ENCODE results near the gene RCE1. TPM values are rescaled to one million over a fixed set of nuclear protein-coding genes. Genes with fewer than 3 reads are reported as not detected.

Gene RCE1
- polyA plus RNA-seq, 1 donor, result 18.0 TPM

- DNase-seq, result no peak
These were observed 26.3 kb downstream of the RCE1 start for GRCh38 chr11:66869567-66869870.

DNA sequence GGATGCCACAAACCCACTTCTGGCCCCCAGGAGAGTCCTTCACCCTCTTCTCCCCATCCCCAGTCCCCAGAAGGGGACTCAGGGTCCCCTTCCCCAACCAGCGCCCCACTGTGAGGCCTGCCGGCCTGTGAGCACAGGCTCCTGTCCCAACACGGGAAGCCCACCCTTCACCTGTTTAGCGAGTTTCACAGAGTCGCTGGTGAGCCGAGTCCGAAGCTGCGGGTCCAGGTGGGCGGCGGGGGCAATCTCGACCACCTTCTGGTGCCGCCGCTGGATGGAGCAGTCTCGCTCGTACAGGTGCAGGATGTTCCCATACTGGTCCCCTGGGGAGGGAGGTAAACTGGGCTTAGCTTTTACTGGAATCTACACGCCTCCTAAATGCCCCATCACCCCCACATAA lies 26.9 kb downstream of the RCE1 start:
- DNase-seq, result no peak

- DNase-seq, result no peak
These were observed 27.6 kb downstream of the RCE1 start for GRCh38 chr11:66870616-66871520.

DNA sequence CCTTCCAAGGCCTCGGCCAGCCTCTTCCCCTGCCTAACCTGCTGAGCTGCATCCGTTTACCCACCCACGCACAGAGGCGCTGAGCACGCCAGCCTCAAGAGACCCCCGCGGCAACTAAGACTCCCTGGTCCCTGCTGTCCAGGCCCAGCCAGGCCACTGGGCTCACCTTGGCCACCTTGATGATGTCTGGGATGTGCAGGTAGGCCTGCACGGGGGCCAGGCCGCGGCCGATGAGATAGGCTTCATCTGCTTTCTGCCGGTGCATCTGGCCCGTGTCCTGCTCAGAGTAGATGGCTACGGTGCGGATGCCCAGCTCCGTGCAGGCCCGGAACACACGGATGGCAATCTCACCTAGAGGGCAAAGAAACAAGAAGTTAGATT lies 28.3 kb downstream of the RCE1 start:
- DNase-seq, result no peak

DNA sequence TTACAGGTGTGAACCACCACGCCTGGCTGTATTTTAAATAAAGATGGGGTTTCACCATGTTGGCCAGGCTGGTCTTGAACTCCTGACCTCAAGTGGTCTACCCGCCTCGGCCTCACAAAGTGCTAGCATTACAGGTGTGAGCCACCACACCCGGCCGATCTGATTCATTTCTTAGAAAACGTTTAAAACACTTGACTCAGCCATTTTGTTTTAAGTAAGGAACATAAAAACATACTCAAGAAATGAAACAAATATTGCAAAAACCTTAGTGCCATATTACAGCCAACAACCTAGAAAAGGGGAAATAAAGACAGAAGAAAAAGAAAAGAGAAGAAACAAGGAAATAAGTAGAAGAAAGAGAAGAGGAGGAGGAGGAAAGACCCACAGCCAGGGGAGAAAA lies 31.0 kb downstream of the RCE1 start:
- DNase-seq, result no peak

GRCh38 chr11:66875378-66875777 lies 32.1 kb downstream of the RCE1 start:
- no peak for DNase-seq

GRCh38 chr11:66877588-66878385 lies 34.5 kb downstream of the RCE1 start:
- no peak for DNase-seq

DNA sequence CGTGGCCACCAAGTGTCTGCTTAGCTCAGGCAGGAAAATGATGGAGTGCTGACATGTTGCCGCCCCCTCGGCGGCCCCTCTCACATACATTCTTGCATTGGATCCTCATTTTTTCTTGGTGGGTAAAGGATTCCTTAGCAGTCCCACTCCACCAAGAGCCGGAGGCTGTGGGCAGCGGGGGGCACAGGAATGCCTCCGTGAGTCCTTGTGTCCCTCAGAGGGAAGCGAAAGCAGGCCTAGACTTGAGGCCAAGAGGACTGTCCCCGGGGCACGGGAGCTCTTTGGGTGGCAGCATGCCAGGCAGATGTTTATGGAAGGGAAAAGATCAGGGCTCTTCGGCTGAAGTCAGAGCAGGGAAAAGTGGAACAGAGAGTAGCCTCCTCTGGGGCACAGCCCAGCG lies 35.2 kb downstream of the RCE1 start:
- no peak for DNase-seq

GRCh38 chr11:66879000-66879399 lies 35.8 kb downstream of the RCE1 start:
- no peak for DNase-seq

- no peak for DNase-seq
These were observed 36.3 kb downstream of the RCE1 start for GRCh38 chr11:66879583-66879982.

- no peak for DNase-seq
These were observed 36.8 kb downstream of the RCE1 start for GRCh38 chr11:66879999-66880398.

GRCh38 chr11:66880496-66881450 lies 37.5 kb downstream of the RCE1 start:
- DNase-seq, result no peak

DNA sequence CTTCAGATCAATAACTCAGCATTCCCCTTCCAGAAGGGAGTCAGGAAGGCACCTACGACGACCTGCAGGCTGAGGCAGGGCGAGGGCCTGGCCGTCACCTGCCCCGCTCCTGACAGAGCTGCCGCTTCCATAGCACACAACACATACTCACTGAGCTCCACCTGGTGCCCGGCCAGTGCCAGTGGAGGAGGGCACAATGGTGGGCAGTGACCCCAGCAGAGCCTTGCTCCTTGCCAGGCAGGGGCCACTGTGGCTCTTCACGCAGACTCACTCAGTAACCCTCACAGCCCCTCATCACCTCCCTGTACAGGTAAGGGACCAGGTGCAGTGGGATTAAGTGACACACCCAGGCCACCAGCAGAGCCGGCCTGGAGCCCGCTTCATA lies 38.2 kb downstream of the RCE1 start:
- no peak for DNase-seq

- no peak for DNase-seq
These were observed 38.7 kb downstream of the RCE1 start for GRCh38 chr11:66881927-66882452.

DNA sequence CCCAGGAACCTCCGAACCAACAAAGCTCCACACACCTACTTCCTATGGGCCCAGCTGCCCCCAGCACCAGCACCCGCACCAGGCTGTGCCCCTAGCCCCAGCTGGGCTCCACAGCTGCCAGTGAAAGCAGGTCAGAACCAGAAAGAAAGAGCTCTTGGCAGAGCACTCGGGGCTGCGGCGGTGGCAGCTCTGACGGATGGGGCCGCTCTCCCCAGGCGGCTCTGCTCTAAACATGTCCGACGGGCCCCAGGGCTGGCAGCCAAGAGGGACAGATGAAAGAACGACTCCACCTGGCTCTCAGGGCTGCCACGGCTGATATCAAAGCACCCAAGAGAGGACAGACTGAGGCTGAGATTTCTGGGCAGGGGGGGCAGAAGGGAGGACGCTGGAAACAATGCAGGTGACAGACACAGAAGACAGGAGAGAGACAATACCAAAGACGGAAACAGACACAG lies 39.3 kb downstream of the RCE1 start:
- DNase-seq, result no peak

- DNase-seq, result no peak
These were observed 40.0 kb downstream of the RCE1 start for GRCh38 chr11:66883016-66883965.

- no peak for DNase-seq
These were observed 41.2 kb downstream of the RCE1 start for GRCh38 chr11:66884443-66884842.

DNA sequence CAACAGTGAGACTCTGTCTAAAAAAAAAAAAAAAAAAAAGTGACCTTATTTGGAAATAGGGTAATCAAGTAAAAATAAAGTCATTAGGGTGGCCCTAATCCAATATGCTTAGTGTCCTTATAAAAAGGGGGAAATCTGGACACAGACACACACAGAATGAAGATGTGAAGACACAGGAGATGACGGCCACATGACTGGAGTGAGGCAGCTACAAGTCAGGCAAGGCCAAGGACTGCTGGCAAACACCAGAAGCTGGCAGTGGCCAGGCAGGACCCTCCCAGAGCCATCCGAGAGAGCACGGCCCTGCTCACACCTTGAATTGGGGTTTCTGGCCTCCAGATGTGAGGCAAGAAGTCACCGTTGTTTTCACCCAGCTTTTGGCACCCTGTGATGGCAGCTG lies 42.2 kb downstream of the RCE1 start:
- no peak for DNase-seq

DNA sequence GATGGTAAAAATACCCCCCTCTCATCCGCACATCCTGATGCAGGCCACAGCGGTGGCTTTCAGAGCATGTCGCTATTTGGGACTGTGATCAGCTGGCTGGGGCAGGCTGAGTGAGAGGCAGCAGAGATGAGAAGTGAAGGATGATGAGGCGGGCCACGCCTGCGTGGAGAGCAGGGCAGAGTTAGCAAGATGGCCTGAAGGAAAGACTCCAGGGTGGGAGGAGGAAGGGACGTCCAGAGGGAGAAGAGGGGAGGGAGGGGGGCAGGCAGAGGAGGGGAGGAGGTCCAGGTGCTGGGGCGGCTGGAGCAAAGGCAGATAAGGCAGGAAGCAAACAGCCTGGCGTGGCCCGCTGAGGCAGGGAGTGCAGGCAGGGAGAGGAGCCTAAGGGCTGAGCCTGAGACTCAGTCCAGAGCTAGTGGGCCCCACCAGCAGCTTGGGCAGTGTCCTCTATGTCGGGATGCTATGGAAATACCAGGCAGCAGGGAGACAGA lies 42.8 kb downstream of the RCE1 start:
- no peak for DNase-seq

DNA sequence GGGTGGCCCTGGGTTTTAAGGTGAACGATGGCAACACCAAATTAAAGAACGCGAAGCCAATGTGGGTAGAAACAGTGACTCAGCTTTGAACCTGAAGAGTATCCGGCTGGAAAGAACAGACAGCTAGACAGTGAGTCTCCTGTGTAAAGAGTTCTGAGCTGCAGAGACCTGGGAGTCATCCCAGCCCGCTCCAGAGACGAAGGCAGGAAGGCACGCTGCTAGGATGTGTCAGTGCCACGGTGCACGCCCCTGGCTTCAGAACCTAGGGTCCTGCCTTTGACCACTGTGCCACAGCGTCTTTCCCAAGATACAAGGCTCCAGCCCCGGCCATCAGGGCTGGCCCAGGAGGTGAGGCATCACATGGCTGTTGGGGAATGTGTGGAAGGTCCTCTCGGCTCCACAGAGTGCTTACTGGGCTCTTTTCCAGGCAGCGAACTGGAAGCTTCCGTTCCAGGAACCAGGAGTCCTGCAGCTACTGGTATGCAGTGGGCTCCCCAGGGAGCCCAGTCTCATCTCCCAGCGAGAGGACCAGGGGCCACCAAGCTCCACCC lies 43.5 kb downstream of the RCE1 start:
- no peak for DNase-seq

DNA sequence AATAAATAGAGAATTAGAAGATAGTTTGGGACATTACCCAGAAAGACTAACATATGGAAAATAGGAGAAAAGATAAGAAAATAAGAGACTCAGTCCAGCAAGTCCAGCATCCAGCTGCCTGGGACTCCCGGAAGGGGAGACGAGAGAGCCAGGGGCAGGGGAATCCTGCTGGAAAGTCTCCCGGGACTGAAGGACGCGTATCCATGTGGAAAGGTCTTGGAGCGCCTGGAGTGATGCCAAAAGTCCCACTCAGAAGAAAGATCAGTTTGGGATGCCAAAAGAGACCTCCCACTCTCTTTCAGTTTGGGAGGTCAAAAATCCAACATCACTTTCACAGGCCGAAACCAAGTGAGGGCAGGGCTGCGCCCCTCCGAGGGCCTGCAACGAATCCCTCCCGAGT lies 44.3 kb downstream of the RCE1 start:
- DNase-seq, result no peak

All from hindlimb muscle (tissue), 1 donor.